Nephron (organoid): ENCODE results near the gene KIF26B.
A peak's percentile ranks its signal among the peaks of the same experiment; 100 is the strongest.

Experiments used
- H3K27ac Mint-ChIP-seq, 3 experiments: 2 replicates each; pipeline ENCODE4 v1.8.0; 2020; ENCODE audit warnings: mixed read lengths in 3 of 3, mild to moderate bottlenecking in 2 of 3, moderate library complexity in 1 of 3
- H3K27me3 Mint-ChIP-seq: 2 replicates; pipeline ENCODE4 v1.8.0; 2021; ENCODE audit warnings: low read depth, mild to moderate bottlenecking, moderate library complexity, mixed read lengths
- H3K36me3 Mint-ChIP-seq: 2 replicates; pipeline ENCODE4 v1.8.0; 2020; ENCODE audit warnings: low read depth, mixed read lengths
- H3K4me1 Mint-ChIP-seq: 2 replicates; pipeline ENCODE4 v1.8.0; 2020; ENCODE audit warnings: mixed read lengths
- H3K4me3 Mint-ChIP-seq, 3 experiments: 2 replicates each; pipeline ENCODE4 v1.8.0; 2020; ENCODE audit warnings: mild to moderate bottlenecking in 3 of 3, mixed read lengths in 3 of 3, moderate library complexity in 2 of 3
- H3K9me3 Mint-ChIP-seq: 2 replicates; pipeline ENCODE4 v1.8.0; 2020; ENCODE audit warnings: mixed read lengths
- TF ChIP-seq, protein P1 (sequence below), 3 experiments: fragments of 200-600 bp; sonication (generic); IDR thresholded peaks; one replicate each; pipeline ENCODE4 v1.5.0; 2021; ENCODE audit warnings: antibody characterized with exemption in 3 of 3; ENCODE audit not compliant: unreplicated experiment in 3 of 3

The KIF26B gene

DNA sequence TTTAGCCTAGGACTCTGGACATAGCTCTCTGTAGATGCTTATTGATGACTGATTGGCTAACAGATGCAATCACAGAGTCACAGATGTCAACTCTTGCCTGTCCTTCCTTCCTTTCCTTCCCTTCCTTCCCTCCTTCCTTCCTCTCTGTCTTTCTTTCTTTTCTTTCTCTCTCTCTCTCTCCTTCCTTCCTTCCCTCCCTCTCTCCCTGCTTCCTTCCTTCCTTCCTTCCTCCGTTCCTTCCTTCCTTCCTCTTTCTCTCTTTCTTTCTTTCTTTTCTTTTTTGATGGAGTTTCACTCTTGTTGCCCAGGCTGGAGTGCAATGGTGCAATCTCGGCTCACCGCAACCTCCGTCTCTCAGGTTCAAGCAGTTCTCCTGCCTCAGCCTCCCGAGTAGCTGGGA, 106.1 kb downstream of the KIF26B start:
- Mint-ChIP-seq H3K4me3 (peak overlapping the region in 1 of 3 experiments; percentile 2), H3K36me3 (peaks cover 10% of the 10 kb centered on the region), H3K9me3 (no peaks in the 10 kb centered on the region)

DNA sequence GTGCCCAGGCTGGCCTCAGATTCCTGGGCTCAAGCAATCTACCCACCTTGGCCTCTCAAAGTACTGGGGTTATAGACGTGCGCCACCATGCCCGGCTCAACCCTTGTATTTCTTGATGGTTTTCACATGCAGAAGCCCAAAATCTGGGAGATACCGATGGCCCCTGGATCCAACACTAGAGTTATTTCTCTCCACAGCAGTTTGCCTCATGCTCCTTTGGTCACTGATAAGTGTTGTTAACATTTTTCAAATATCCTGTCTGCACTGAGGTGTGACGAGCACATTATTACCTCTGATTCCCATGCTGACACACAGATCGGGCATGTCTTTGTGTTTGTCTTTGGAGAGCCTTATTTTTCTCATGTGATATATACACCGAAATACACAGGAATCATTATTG, 107.0 kb downstream of the KIF26B start:
- TF ChIP-seq, protein P1, sequence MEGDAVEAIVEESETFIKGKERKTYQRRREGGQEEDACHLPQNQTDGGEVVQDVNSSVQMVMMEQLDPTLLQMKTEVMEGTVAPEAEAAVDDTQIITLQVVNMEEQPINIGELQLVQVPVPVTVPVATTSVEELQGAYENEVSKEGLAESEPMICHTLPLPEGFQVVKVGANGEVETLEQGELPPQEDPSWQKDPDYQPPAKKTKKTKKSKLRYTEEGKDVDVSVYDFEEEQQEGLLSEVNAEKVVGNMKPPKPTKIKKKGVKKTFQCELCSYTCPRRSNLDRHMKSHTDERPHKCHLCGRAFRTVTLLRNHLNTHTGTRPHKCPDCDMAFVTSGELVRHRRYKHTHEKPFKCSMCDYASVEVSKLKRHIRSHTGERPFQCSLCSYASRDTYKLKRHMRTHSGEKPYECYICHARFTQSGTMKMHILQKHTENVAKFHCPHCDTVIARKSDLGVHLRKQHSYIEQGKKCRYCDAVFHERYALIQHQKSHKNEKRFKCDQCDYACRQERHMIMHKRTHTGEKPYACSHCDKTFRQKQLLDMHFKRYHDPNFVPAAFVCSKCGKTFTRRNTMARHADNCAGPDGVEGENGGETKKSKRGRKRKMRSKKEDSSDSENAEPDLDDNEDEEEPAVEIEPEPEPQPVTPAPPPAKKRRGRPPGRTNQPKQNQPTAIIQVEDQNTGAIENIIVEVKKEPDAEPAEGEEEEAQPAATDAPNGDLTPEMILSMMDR (IDR thresholded peaks at IDR 0.05; ENCODE audit: unreplicated experiment in 3 of 3): no peak
- Mint-ChIP-seq H3K9me3 (no peaks in the 10 kb centered on the region), H3K27ac (peak overlapping the region; percentile 91 to 93 (median 93)), H3K4me3 (peak overlapping the region in 1 of 3 experiments; percentile 21), H3K27me3 (peaks cover 9% of the 10 kb centered on the region), H3K4me1 (peaks cover 47% of the 10 kb centered on the region), H3K36me3 (peaks cover 7% of the 10 kb centered on the region)

More for the DNA sequence above, 106.1 kb downstream of the KIF26B start:
- peaks cover 9% of the 10 kb centered on the region for H3K27me3 Mint-ChIP-seq
- H3K27ac Mint-ChIP-seq: peak overlapping the region; percentile 85 to 96 (median 94)
- TF ChIP-seq, protein P1 (IDR thresholded peaks at IDR 0.05; ENCODE audit: unreplicated experiment in 3 of 3): no peak
- H3K4me1 Mint-ChIP-seq: peaks cover 52% of the 10 kb centered on the region

DNA sequence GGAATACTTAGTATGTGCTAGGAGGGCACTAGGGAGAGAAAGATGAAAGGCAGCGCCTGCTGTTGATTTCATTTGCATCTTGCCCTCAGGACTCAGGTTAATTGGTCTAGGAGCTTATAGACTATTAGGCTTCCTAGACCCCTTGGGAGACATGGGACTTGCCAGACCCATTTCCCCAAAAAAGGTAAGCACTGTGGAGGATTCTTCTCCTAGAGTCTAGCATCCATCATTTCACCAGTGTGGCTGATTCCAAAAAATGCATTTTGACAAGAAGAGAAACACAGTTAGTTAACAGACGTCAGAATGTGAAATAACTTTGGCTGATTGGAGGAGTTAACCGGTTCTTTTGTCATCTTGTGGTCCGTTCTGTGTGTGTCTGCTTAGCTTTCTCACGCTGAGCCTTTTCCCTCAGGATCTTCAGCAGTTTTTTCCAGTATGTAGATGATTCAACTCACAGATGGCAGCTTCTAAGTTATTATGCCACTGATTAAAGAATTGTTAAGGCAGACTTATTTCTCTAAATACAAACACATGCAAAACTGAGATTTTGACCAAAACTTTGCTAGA, 108.8 kb downstream of the KIF26B start:
- Mint-ChIP-seq H3K4me3 (no peak overlapping the region), H3K36me3 (peaks cover 7% of the 10 kb centered on the region), H3K4me1 (peaks cover 44% of the 10 kb centered on the region), H3K27me3 (peaks cover 4% of the 10 kb centered on the region), H3K27ac (peak overlapping the region; percentile 32 to 71 (median 43)), H3K9me3 (no peaks in the 10 kb centered on the region)
- TF ChIP-seq, protein P1 (IDR thresholded peaks at IDR 0.05; ENCODE audit: unreplicated experiment in 3 of 3): no peak

DNA sequence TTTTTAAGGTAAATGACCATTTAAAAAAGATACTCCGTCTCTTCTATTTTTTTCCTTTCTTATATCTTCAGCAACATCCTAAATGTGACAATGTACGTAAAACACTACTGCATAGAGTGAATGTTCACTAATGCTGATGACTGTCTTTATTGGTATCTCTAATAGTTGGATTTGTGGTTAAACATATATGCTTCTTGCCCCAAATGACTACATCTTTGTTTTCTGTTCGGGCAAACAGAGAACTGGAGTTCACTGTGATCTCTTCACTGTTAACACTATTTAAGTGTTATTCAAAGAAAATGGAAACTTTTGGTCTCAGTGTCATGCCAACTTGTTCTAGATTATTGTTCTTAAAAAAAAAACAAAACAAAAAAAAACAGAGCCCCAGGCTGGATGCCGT, 109.4 kb downstream of the KIF26B start:
- H3K27me3 Mint-ChIP-seq: peaks cover 4% of the 10 kb centered on the region
- H3K9me3 Mint-ChIP-seq: no peaks in the 10 kb centered on the region
- TF ChIP-seq, protein P1 (IDR thresholded peaks at IDR 0.05; ENCODE audit: unreplicated experiment in 3 of 3): no peak
- H3K4me3 Mint-ChIP-seq: no peak overlapping the region
- peaks cover 41% of the 10 kb centered on the region for H3K4me1 Mint-ChIP-seq
- peak overlapping the region in 1 of 3 experiments; percentile 10 for H3K27ac Mint-ChIP-seq
- peaks cover 7% of the 10 kb centered on the region for H3K36me3 Mint-ChIP-seq

DNA sequence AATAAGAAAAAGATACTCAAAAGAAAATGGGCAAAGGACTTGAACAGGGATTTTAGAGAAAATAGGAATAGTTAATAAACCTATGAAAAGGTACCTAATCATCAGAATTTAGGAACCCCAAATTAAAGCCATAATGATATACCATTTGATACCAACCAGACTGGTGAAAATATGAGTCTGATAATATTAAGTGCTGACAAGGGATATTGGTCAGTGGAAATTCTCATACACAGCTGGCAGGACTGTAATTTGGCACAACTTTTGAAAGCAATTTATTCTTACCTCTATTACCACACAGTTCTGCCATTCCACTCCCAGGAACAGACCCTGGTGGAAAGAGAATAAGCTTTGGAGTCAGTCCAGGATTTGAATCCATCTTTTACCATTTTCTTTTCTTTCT, 111.3 kb downstream of the KIF26B start:
- H3K27me3 Mint-ChIP-seq: no peaks in the 10 kb centered on the region
- H3K4me1 Mint-ChIP-seq: peaks cover 28% of the 10 kb centered on the region

More for the DNA sequence above, 111.3 kb downstream of the KIF26B start:
- TF ChIP-seq, protein P1 (IDR thresholded peaks at IDR 0.05; ENCODE audit: unreplicated experiment in 3 of 3): no peak
- Mint-ChIP-seq H3K4me3 (no peak overlapping the region), H3K9me3 (peaks cover 8% of the 10 kb centered on the region), H3K27ac (no peak overlapping the region), H3K36me3 (peaks cover 17% of the 10 kb centered on the region)
